Measurements from ENCODE around the gene SELENOK. TPM values are rescaled to one million over a fixed set of nuclear protein-coding genes. Genes with fewer than 3 reads are reported as not detected.

The SELENOK gene
- total and polyA plus RNA-seq, 4 donors, result 33.3 to 150 (median 63.3) TPM

DNA sequence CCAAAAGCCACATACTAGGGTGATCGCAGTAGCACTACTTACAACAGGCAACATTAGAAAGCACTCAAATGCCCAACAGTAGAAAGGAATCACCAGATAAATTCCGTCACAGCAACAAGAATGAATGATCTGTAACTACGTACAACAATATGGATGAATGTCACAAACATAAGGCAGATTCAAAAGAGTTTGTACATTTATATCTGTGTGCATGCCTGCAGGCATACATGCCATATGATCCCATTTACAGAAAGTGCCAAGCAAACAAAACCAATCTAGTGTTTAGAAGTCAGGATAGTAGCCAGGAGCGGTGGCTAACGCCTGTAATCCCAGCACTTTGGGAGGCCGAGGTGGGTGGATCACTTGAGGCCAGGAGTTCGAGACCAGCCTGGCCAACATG is 41.7 kb downstream of the SELENOK start:
- Histone ChIP-seq H3K4me1 (ENCODE audit: control insufficient read depth in 5 of 5, insufficient read depth in 5 of 5, low read length in 5 of 5) (peaks cover 0 to 8% (median 3%) of the 10 kb centered on the region in 5 donors), H3K36me3 (ENCODE audit: control insufficient read depth in 4 of 4, insufficient read depth in 4 of 4, low read length in 4 of 4) (no peaks in the 10 kb centered on the region), H3K9ac (ENCODE audit: insufficient read depth in 1 of 2, low read length in 2 of 2) (no peak overlapping the region), H3K27me3 (ENCODE audit: control insufficient read depth in 3 of 3, insufficient read depth in 3 of 3, low read length in 2 of 3) (peaks cover 0 to 9% (median 8%) of the 10 kb centered on the region in 3 donors), H3K27ac (ENCODE audit: low read depth in 1 of 2, low read length in 1 of 2) (no peak overlapping the region), H3K4me3 (no peak overlapping the region), H3K9me3 (ENCODE audit: control insufficient read depth in 4 of 4, insufficient read depth in 3 of 4, low read length in 3 of 4) (no peaks in the 10 kb centered on the region)
- ATAC-seq (ENCODE audit: insufficient read depth, low FRiP score) (no peak), DNase-seq (no peak)
- WGBS, 2 donors, result 94 to 95% methylated on average over 7 of the region's 7 CpGs
- TF ChIP-seq, protein P1, sequence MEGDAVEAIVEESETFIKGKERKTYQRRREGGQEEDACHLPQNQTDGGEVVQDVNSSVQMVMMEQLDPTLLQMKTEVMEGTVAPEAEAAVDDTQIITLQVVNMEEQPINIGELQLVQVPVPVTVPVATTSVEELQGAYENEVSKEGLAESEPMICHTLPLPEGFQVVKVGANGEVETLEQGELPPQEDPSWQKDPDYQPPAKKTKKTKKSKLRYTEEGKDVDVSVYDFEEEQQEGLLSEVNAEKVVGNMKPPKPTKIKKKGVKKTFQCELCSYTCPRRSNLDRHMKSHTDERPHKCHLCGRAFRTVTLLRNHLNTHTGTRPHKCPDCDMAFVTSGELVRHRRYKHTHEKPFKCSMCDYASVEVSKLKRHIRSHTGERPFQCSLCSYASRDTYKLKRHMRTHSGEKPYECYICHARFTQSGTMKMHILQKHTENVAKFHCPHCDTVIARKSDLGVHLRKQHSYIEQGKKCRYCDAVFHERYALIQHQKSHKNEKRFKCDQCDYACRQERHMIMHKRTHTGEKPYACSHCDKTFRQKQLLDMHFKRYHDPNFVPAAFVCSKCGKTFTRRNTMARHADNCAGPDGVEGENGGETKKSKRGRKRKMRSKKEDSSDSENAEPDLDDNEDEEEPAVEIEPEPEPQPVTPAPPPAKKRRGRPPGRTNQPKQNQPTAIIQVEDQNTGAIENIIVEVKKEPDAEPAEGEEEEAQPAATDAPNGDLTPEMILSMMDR (IDR thresholded peaks at IDR 0.05; ENCODE audit: control extremely low read depth, extremely low read depth), result no peak

DNA sequence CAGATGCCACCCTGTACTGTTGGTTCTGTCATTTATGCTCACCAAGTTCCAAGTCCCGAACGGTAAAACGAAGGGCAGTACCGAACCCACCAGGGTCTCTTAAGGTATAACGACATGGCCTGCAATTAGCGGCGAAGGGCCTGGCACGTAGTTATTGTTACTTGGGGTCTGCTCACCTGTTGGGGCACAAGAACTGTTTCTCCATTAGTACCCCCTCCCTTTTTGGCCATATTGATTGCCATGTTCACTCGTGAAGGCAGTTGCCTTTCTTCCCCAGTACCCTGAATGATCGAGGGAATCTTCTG is 44.9 kb downstream of the SELENOK start:
- Histone ChIP-seq H3K27me3 (ENCODE audit: control insufficient read depth in 3 of 3, insufficient read depth in 3 of 3, low read length in 2 of 3) (peaks cover 0 to 9% (median 8%) of the 10 kb centered on the region in 3 donors), H3K36me3 (ENCODE audit: control insufficient read depth in 4 of 4, insufficient read depth in 4 of 4, low read length in 4 of 4) (no peaks in the 10 kb centered on the region), H3K4me3 (peak overlapping the region; percentile 58), H3K27ac (ENCODE audit: low read depth in 1 of 2, low read length in 1 of 2) (no peak overlapping the region), H3K9ac (ENCODE audit: insufficient read depth in 1 of 2, low read length in 2 of 2) (no peak overlapping the region), H3K4me1 (ENCODE audit: control insufficient read depth in 5 of 5, insufficient read depth in 5 of 5, low read length in 5 of 5) (peaks cover 0 to 20% (median 7%) of the 10 kb centered on the region in 5 donors), H3K9me3 (ENCODE audit: control insufficient read depth in 4 of 4, insufficient read depth in 3 of 4, low read length in 3 of 4) (no peaks in the 10 kb centered on the region)
- WGBS, 2 donors, result 62 to 65% methylated on average over 10 of the region's 10 CpGs
- ATAC-seq (ENCODE audit: insufficient read depth, low FRiP score) (no peak), DNase-seq (no peak)
- TF ChIP-seq, protein P1 (IDR thresholded peaks at IDR 0.05; ENCODE audit: control extremely low read depth, extremely low read depth), result no peak

DNA sequence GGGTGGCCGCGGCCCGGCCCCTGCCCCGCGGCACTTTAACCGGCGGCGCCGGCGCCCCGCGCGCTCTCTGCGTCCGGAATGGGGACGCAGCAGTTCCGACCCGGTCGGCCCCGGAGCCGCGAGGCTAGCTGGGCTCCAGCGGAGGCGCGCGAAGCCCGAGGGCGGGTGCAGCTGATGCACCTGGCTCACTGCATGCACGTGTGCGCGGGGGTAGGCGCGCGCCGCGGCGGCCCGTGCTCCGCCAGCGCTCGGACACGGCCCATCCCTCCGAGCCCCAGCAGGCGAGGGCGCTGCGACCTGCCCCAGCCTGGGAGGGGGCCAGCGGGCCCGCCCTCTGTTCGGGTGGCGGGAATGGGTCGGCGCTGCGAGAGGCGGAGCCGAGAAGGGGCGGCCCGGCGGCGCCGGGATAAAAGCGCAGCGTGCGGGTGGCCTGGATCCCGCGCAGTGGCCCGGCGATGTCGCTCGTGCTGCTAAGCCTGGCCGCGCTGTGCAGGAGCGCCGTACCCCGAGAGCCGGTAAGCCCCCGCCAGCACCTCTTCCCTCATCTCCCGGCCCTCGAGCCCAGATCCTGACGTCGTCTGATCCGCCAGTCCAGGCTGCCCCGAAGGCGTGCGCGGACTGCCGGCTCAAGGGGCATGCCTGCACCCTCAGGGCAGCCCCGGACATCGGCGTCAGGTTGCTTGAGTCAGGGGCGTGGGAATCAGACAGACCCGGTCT is 45.4 kb downstream of the SELENOK start, which contains the start of the genes CHDH and IL17RB:
TSS of gene CHDH (minus strand) at position 286 of the 717 bp plus-strand sequence. CDS start 22,411 bp downstream, outside the sequence.
TSS of gene IL17RB (plus strand) at position 435 of the 717 bp plus-strand sequence. CDS start at position 456, 21 bp downstream.
- Histone ChIP-seq H3K9me3 (ENCODE audit: control insufficient read depth in 4 of 4, insufficient read depth in 3 of 4, low read length in 3 of 4) (no peaks in the 10 kb centered on the region), H3K9ac (ENCODE audit: insufficient read depth in 1 of 2, low read length in 2 of 2) (peak within 1 kb of the TSS; percentile 43 to 47), H3K27me3 (ENCODE audit: control insufficient read depth in 3 of 3, insufficient read depth in 3 of 3, low read length in 2 of 3) (peaks cover 0 to 9% (median 8%) of the 10 kb centered on the region in 3 donors), H3K4me3 (peak within 1 kb of the TSS; percentile 58), H3K4me1 (ENCODE audit: control insufficient read depth in 5 of 5, insufficient read depth in 5 of 5, low read length in 5 of 5) (peaks cover 0 to 20% (median 7%) of the 10 kb centered on the region in 5 donors), H3K27ac (ENCODE audit: low read depth in 1 of 2, low read length in 1 of 2) (peak within 1 kb of the TSS; percentile 22 to 83), H3K36me3 (ENCODE audit: control insufficient read depth in 4 of 4, insufficient read depth in 4 of 4, low read length in 4 of 4) (no peaks in the 10 kb centered on the region)
- DNase-seq, result peak; percentile 53 to 74 (median 71)
- ATAC-seq (ENCODE audit: insufficient read depth, low FRiP score), result peak; percentile 86
- TF ChIP-seq, protein P1 (IDR thresholded peaks at IDR 0.05; ENCODE audit: control extremely low read depth, extremely low read depth), result no peak
- WGBS, 2 donors, result 3% methylated on average over 67 to 91 of the region's 91 CpGs

All from lung (tissue), 12 donors.